Activated naive CD4-positive, alpha-beta T cell treated with Interleukin-2 at 50 U/mL for 16 hours (primary cell): ENCODE measurements around the gene LHPP.
A peak's percentile ranks its signal among the peaks of the same experiment; 100 is the strongest.

Experiments
- DNase-seq: peaks from one replicate; pipeline ENCODE4 v3.0.0-alpha.2; 2020

LHPP gene

DNA sequence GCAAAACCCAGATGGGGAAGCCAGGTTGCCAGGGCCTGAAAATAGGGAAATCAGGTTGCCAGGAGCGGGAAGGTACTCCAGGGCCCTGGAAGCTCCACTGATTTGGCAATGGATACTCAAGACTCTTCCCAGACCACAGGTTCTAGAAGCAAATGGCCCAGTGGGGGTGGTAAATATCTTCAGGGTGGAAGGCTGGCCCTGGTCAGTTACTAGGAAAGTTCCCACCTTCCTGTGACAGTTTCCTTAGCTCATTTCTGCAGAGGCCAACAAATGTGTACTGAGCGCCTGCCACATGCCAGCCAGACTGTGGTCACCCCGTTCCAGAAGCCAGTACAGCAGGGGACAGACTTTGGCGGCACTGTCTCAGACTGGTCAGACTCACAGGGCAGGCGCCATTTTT, 168.9 kb downstream of the LHPP start:
- DNase-seq = no peak

DNA sequence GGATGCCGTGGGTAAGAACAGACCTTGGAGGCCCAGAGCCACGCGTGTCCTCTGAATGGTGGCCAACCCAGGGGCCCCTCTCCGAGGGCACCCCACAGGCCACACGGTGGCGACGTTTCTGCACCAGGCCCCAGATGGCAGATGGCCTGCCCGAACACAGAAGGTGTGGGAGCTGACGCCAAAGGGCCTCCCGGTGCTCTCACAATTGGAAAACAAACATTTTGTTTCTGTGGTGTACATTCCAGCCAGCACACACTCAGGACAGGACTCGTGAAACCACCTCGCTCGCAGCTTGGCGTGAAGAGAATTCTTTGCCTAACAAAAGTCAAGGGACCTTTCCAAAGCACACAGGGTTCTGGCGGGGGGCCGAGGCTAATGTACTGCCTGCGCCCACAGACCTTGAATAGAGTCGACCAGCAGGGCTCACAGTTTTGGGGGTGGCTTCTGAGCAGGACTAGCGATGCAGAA, 170.5 kb downstream of the LHPP start:
- DNase-seq = peak; percentile 50

- no peak for DNase-seq
Observed at GRCh38 chr10:124632566-124632965, 170.9 kb downstream of the LHPP start.

DNA sequence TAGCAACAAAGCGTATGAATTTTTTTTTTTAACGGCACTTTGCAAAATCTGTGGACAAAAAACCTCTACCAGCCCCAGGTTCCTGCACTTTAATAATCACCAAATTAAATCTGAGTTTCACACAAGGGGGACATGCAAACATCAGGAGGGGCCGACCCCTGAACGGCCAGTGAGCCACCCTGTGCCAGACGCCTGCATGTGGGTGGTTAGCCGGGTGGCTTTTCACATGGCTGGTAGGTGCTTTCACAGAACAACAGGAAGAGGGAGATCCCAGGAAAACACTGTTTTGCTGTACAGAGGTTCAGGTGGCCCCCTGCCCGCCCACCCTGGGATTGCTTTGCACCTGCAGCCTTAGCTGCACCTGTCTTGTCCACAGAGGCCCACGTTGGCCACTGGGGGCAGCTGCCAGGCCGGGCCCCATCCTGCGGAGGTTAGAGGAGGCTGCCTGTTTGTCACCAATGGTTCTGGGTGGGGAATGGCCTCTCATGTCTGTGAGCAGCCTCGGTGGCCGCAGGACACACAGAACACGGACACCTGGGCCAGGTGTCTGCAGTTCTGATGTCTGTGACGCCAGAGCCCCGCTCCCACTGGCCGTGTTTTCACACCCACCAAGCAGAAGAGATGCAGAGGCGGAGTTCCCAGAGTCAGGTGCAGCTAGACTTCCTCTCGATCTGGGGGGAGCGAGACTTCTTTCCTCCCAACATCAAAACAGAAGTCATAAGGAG, 174.8 kb downstream of the LHPP start:
- DNase-seq = peak; percentile 42

DNA sequence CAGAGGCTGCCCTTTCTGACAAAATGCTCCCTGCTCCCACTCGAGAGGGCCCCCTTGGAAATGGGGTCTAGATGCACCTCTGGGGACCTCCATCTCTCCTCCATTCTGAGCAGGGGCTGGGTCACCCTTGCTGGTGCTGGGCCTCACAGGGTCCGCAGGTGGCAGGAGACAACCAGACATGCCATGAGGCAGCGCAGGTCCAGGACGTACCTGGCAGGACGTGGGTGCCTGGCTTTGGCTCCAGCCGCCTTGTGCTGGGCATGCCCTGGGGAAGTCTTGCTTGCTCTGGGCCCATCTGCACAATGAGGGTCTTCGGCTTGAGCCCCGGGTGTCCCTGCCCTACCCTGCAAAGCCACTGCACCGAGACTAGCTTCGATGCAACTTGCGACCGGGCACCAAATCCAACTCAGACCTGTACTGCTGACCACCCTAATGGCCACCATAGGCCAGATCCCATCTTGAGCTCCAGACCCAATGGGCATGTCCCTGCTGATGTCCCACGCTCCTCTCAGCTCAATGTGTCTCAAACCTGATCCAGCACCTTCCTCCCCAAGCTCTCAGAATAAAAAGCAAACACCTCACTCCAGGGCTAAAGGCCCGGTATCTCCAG, 175.6 kb downstream of the LHPP start:
- no peak for DNase-seq

DNA sequence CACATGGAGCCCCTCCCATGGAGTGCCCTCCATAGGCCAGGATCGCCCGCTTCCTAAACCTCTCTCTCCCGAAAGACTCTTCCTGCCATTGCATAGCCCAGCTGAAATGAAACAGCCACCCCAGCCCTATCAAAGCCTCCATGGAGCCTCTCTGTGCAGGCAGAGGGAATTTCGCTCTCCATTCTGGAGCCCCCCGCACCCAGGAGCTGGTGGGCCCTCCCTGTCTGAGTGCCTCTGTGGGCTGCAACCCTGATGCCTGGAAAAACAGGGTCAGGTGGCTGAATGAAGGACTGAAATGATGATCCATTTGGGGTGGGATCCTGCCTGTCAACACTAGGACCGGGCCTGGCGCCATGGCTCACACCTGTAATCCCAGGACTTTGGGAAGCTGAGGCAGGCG, 176.1 kb downstream of the LHPP start:
- DNase-seq = no peak

GRCh38 chr10:124639206-124639605, 177.6 kb downstream of the LHPP start:
- no peak for DNase-seq

DNA sequence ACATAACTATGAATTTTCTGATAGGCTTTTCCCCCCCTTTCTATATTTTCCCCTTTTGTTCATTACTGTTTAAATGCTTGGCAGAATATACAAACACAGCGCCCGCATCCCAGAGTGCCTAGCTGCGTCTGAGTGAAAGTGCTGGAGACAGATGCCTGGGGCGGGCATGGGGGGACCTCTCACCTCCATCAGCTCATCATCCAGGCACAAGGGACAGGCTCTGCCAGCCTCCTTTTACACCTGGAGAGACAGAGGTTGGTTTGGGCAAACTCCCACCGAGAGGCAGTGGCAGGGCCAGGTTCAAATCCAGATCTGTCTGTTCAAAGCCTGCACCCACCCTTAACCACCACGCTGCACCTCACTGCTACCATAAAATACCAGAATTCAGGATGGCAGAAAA, 178.0 kb downstream of the LHPP start:
- DNase-seq = no peak

- DNase-seq = no peak
Observed at GRCh38 chr10:124640056-124640455, 178.4 kb downstream of the LHPP start.

GRCh38 chr10:124640538-124641231, 179.1 kb downstream of the LHPP start:
- DNase-seq = no peak

DNA sequence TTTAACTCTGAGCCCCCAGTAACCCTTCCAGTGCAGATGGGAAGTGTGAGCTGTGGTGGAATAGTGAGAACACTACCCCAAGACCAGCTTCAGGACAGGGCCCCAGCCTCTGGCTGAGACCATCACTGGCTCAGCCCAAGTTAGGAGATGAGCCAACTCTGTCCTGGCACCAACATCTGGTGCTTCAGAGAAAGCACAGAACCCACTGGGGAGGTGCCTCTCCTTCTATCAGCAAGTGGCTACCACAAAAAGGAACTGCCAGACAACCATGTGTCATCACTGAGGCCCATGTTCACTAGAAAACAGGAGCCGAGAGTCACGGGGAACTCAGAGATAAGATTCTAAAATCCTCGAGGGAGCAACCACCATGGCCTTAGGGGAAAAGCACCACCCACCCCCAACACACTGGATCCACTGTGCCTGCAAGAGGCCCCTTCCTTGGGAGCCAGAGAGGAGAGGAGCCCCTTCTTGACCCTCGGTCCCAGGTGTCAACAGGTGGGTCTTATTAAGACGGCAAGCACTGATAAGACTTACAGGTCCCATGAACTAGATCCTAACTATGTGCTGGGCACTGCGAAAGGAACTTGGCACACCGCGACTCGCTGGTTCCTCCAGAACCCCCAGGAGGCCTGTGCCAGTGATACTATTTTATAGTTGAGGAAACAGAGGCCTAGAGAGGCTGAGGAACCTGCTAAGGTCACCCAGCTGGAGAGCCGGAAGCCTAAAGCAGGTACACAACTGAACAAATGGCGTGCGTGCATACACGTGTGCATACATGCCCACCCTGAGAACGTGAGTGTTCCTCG, 179.9 kb downstream of the LHPP start:
- DNase-seq = peak; percentile 55

DNA sequence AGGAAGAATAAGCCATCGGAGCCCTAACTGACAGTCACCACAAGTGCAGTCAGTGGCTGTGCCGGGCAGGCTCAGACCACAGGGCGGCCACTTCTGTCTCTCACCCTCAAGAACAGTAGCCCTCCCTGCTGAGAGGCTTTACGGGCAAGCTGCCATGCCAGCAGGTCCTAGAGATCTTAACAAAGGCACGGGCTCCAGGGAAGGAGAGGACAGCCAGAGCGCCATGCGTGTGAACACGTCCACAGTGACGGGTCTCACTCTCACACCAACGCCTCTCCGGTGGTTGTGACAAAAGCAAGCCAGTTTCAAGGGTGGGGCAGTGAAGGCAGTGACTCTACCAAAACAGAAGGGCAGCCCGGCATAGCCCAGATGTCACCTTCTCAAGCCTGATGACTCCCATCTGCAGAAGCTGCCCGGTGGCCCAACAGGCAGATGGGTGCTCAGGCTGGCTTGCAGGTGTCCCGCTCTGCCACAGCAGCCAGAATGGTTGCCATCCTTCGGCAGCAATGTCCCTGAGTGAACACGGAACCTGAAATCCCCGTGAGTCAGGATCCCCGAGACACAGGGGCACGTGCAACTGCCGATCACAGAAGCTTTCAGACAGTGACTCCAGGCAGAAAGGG, 180.6 kb downstream of the LHPP start:
- DNase-seq = no peak

- DNase-seq = no peak
Observed at GRCh38 chr10:124643330-124644009, 181.8 kb downstream of the LHPP start.

GRCh38 chr10:124644236-124644635, 182.6 kb downstream of the LHPP start:
- no peak for DNase-seq

GRCh38 chr10:124644771-124645415, 183.3 kb downstream of the LHPP start:
- DNase-seq = no peak

DNA sequence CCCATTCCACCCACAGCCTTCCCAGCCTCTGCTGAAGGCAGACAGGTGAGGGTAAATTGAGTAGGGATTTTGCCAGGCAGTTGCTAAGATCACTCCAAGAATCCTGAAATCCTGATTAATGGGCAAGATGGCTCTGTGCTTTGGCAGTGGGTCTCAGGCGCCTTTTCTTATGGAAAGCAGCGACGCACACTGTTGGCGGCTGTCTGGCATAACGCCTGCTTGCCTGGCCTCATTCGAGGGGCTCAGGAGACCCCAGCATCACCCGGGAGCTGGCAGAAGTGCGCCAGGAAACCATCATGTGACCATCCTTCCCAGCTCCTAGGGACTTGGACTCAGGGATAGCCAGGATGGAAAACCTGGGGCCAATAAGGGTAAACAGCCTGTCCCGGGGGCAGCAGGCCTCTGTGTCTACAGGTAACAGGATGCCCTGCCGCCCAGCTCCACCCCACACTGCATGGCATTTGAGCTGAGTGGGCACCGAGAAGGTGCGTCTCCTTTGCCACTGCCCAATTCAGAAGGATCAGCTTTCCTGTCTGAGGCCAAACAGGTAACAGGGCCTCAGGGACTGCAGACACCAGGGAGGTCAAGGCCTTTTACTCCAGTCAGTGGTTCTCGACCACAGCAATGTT, 184.0 kb downstream of the LHPP start:
- DNase-seq = no peak

- DNase-seq = no peak
Observed at GRCh38 chr10:124646483-124647352, 185.1 kb downstream of the LHPP start.

DNA sequence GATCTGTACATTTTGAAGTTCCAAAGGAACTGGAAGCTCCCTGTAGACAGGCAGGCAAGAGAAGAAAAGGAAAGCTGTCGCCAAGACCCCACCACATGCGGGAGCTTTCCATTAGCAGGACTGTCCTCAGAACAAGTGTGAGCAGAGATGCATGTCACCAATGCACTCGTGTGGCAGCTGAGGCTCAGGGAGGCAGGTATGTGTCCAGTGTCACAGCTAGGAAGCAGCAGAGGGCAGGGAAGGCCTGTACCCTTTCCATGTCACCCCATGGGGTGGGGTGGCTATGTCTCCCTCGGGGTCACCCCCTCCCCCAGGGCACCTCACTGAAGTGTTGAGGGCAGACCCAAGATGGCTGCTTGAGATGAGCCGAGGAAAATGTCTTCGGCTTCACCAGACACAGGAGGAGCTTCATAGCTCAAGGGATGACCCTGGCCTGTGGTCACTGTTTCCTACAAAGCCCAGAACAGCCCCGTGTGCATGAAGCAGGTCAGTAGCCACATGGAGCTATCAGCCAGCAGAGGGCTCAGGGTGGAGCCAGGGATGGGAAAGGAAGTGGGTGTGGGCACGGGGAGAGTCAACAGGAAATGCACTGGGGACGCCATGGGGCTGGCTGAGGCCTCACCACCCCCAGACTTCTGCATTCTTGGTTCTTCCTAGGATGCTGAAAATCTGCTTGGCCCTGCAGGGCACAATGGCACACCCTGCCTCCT, 186.0 kb downstream of the LHPP start:
- DNase-seq = peak; percentile 69

GRCh38 chr10:124648131-124648475, 186.5 kb downstream of the LHPP start:
- DNase-seq = no peak

DNA sequence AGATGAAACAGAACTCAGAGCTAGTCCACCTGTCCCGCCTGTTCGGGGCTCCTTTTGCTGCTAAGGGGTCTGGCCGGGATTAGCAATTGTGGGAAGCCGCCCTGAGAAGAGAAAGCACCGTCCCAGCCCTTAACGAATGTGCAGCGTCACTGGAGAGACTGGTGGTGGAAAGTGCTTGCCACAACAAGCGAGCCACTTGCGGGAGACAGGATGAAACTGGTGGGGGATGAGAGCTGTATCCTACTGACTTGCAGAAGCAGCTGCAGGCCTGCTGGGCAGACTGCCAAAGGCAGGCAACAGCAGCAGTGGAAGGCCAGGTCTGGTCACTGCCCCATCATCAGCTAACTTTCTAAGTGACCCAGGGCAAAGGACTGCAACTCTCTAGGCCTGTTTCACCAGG, 187.1 kb downstream of the LHPP start:
- DNase-seq = peak; percentile 58
